ENCODE data around the gene EXOC3L4.

DNA sequence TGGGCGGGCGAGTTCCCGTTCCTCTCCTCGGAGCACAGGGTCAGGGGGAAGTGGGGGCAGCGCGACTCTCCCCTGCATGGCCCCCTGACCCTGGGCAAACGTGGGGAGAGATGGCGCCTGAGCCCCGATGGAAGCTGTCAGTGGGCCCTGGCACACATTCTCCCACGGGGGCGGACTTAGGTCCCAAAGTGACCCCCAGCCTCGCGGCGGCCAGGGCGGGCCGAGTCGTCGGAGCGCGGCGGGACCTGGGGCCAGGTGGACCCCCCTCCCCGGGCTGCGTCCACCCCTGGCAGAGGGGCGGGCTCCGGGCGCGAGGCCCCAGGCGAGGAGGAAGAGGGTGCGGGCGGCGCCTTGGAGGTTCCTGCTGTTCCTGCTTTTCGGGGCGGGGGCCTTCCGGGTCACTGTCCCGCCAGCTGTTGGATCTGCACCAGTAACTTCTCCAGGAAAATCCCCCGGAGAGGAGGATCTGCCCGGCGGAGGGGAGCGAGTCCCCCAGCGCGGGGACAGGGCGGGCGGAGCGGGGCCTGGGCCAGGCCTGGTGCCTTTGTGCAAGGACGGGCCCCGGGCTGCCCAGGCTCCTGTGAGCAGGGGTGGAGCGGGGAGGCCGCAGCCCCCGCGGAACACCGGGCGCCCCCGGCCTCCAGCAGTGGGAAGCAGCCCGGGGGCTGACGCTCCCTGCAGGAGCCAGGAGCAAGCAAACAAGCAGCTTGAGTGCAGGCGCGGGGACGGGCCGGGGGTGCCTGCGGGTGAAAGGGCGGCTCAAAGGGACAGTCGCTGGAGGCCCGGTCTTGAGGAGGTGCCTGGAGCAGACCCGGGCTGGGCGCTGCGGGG is 44.0 kb downstream of the EXOC3L4 start:
- TF ChIP-seq, protein P1, sequence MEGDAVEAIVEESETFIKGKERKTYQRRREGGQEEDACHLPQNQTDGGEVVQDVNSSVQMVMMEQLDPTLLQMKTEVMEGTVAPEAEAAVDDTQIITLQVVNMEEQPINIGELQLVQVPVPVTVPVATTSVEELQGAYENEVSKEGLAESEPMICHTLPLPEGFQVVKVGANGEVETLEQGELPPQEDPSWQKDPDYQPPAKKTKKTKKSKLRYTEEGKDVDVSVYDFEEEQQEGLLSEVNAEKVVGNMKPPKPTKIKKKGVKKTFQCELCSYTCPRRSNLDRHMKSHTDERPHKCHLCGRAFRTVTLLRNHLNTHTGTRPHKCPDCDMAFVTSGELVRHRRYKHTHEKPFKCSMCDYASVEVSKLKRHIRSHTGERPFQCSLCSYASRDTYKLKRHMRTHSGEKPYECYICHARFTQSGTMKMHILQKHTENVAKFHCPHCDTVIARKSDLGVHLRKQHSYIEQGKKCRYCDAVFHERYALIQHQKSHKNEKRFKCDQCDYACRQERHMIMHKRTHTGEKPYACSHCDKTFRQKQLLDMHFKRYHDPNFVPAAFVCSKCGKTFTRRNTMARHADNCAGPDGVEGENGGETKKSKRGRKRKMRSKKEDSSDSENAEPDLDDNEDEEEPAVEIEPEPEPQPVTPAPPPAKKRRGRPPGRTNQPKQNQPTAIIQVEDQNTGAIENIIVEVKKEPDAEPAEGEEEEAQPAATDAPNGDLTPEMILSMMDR (IDR thresholded peaks at IDR 0.05; ENCODE audit: low read depth, low read length, missing input control) = no peak
- no peak for TF ChIP-seq TAF1 (conservative IDR thresholded peaks at IDR 0.05)
- TF ChIP-seq GABPA (IDR thresholded peaks at IDR 0.05 in 1 of 2, conservative IDR thresholded peaks at IDR 0.05 in 1 of 2) = no peak
- no peak for TF ChIP-seq RAD21 (IDR thresholded peaks at IDR 0.05)
- TF ChIP-seq HNF4G (IDR thresholded peaks at IDR 0.05) = no peak

Measured in liver (tissue), 3 donors.